Thoracic aorta (tissue), 2 donors: ENCODE data around the gene POC1A. TPM values are rescaled to one million over a fixed set of nuclear protein-coding genes. Genes with fewer than 3 reads are reported as not detected.
A peak's percentile ranks its signal among the peaks of the same experiment; 100 is the strongest.

Experiments
- ATAC-seq: fragments of 150-250 bp; one replicate; pipeline ENCODE4 v1.8.0; 2017; ENCODE audit warnings: low read depth; ENCODE audit not compliant: insufficient number of reproducible peaks, low FRiP score
- DNase-seq: peaks from one replicate; pipeline ENCODE4 v3.0.0-alpha.2; 2020; ENCODE audit warnings: low spot score
- H3K27ac ChIP-seq, 2 donors: fragments of 200-600 bp; sonication (generic); 1 replicate in 1 of 2; 2 replicates in 1 of 2; pipeline ENCODE4 v1.5.1; 2016; ENCODE audit warnings: mild to moderate bottlenecking in 2 of 2, moderate library complexity in 2 of 2
- H3K27me3 ChIP-seq: fragments of 200-600 bp; sonication (generic); replicated peaks from 2 replicates; pipeline ENCODE4 v1.6.0; 2016; ENCODE audit warnings: mild to moderate bottlenecking; ENCODE audit not compliant: insufficient read depth
- H3K36me3 ChIP-seq: fragments of 200-600 bp; sonication (generic); one replicate; pipeline ENCODE4 v1.5.1; 2016
- H3K4me1 ChIP-seq, 2 donors: fragments of 200-600 bp; sonication (generic); 1 replicate in 1 of 2; 2 replicates in 1 of 2; pipeline versions ENCODE4 v1.5.1 to v1.6.0; 2016; ENCODE audit warnings: low read depth in 2 of 2, mild to moderate bottlenecking in 1 of 2; ENCODE audit not compliant: control insufficient read depth in 1 of 2
- H3K4me3 ChIP-seq: fragments of 200-600 bp; sonication (generic); 2 replicates; pipeline ENCODE4 v1.5.1; 2016; ENCODE audit warnings: mild to moderate bottlenecking
- H3K9me3 ChIP-seq: fragments of 200-600 bp; sonication (generic); 2 replicates; pipeline ENCODE4 v1.5.1; 2016
- total RNA-seq, 2 donors: library from RNA; depleted of rRNA; stranded (reverse); fragments of >200 nt; gene quantifications; one replicate each; pipeline versions ENCODE4 v1.1.0 to v1.2.3, GENCODE V29; 2016
- TF ChIP-seq, protein P1 (sequence below): fragments of 200-600 bp; sonication (generic); IDR thresholded peaks from one replicate; pipeline ENCODE4 v1.5.1; 2019; ENCODE audit warnings: antibody characterized with exemption

The POC1A gene
- total RNA-seq, 2 donors from 2014 or later: 8.1 TPM; not detected in 1

GRCh38 chr3:52195291-52195597 lies 41.0 kb upstream of the POC1A start:
- ATAC-seq: no peak
- no peak for DNase-seq

DNA sequence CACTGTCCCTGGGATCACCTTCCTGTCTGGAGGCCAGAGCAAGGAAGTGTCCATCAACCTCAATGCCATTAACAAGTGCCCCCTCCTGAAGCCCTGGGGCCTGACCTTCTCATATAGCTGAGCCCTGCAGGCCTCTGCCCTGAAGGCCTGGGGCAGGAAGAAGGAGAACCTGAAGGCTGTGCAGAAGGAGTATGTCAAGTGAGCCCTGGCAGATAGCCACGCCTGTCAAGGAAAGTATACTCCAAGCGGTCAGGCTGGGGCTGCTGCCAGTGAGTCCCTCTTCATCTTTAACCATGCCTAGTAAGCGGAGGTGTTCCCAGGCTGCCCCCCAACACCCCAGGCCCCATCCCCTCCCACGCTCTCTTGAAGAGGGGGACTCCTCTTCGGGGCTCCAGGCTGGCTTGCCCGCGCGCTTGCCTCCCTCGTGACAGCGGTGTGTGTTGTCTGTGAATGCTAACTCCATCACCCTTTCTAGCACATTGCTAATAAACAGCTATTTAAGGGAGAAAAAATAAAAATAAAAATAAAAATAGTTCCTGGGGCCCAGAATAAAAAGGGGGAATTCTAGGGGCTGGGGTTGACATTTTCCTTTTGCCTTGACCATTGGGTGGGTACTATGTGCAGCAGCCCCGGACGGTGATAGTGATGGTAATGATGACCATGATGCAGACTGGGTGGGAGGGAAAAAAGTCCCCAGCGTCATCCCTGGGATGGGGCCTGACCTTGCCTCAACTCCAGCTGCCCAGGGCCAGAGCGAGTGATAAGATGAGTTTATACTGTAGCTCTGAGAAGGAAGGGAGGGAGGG lies 40.5 kb upstream of the POC1A start:
- DNase-seq (no peak), ATAC-seq (no peak)
- H3K27ac ChIP-seq: no peak overlapping the region
- no peaks in the 10 kb centered on the region for H3K9me3 ChIP-seq
- TF ChIP-seq, protein P1, sequence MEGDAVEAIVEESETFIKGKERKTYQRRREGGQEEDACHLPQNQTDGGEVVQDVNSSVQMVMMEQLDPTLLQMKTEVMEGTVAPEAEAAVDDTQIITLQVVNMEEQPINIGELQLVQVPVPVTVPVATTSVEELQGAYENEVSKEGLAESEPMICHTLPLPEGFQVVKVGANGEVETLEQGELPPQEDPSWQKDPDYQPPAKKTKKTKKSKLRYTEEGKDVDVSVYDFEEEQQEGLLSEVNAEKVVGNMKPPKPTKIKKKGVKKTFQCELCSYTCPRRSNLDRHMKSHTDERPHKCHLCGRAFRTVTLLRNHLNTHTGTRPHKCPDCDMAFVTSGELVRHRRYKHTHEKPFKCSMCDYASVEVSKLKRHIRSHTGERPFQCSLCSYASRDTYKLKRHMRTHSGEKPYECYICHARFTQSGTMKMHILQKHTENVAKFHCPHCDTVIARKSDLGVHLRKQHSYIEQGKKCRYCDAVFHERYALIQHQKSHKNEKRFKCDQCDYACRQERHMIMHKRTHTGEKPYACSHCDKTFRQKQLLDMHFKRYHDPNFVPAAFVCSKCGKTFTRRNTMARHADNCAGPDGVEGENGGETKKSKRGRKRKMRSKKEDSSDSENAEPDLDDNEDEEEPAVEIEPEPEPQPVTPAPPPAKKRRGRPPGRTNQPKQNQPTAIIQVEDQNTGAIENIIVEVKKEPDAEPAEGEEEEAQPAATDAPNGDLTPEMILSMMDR: no peak
- peaks cover 19 to 36% of the 10 kb centered on the region in 2 donors for H3K4me1 ChIP-seq
- no peaks in the 10 kb centered on the region for H3K27me3 ChIP-seq
- H3K36me3 ChIP-seq: no peaks in the 10 kb centered on the region
- no peak overlapping the region for H3K4me3 ChIP-seq

More at GRCh38 chr3:52195291-52195597, 41.0 kb upstream of the POC1A start:
- no peaks in the 10 kb centered on the region for H3K27me3 ChIP-seq
- H3K9me3 ChIP-seq: no peaks in the 10 kb centered on the region
- TF ChIP-seq, protein P1: no peak
- no peaks in the 10 kb centered on the region for H3K36me3 ChIP-seq
- peaks cover 20 to 36% of the 10 kb centered on the region in 2 donors for H3K4me1 ChIP-seq
- H3K4me3 ChIP-seq: no peak overlapping the region
- no peak overlapping the region for H3K27ac ChIP-seq

DNA sequence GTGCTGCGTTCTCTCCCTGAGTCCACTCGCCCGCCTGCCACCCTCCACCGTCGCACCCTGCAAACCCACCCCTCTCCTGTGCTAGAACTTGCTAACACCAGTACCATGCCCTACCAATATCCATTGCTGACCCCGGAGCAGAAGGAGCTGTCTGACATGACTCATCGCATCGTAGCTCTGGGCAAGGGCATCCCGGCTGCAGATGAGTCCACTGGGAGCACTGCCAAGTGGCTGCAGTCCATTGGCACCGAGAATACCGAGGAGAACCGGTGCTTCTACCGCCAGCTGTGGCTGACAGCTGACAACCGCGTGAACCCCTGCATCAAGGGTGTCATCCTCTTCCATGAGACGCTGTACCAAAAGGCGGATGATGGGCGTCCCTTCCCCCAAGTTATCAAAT lies 38.8 kb upstream of the POC1A start:
- Histone ChIP-seq H3K27me3 (no peaks in the 10 kb centered on the region), H3K36me3 (no peaks in the 10 kb centered on the region), H3K27ac (no peak overlapping the region), H3K4me1 (peaks cover 10 to 28% of the 10 kb centered on the region in 2 donors), H3K4me3 (no peak overlapping the region), H3K9me3 (no peaks in the 10 kb centered on the region)
- ATAC-seq (no peak), DNase-seq (no peak)
- TF ChIP-seq, protein P1: no peak

GRCh38 chr3:52191663-52192062 lies 37.4 kb upstream of the POC1A start:
- TF ChIP-seq, protein P1: no peak
- Histone ChIP-seq H3K36me3 (no peaks in the 10 kb centered on the region), H3K4me1 (peaks cover 5 to 19% of the 10 kb centered on the region in 2 donors), H3K4me3 (no peak overlapping the region), H3K27me3 (no peaks in the 10 kb centered on the region), H3K27ac (no peak overlapping the region), H3K9me3 (no peaks in the 10 kb centered on the region)
- DNase-seq (no peak), ATAC-seq (no peak)

DNA sequence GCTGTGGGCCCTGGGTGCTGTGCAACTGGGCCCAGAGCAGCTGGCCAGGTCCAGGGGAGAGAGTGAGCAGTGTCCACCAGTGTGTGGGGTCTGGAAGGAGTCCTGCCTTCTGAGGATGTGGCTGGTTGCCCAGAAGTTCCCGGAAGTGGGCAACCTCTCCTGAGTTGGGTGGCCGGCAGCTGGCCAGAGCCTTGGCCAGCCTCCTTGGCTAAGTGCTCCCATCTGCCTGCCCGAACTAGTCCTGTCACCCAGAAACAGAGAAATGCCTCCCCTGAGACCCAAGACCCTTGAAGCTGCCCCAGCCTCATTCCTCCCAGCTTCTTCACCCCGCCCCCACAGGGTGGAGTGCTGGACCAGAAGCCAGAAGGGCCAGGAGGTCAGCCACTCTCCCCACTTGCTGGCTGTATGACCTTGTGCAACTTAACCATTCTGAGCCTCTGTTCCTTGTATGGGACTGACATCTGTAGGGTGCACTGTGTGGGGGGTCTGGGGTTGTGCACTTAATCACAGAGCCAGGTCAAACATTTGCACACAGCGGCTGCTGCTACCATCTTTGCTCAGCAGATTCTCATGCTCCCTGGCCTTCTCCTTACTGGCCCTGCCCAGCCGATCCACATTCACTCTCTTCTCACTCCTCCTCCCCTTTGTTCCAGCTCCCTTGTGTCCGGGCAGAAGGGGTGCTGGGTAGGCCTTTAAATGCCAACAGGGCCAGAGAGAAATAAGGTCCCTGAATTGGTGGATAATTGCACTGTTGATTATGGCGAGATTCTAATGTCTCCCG lies 36.3 kb upstream of the POC1A start:
- no peak for DNase-seq

More for the DNA sequence above, 36.3 kb upstream of the POC1A start:
- Histone ChIP-seq H3K4me1 (peaks cover 5 to 19% of the 10 kb centered on the region in 2 donors), H3K4me3 (no peak overlapping the region), H3K9me3 (no peaks in the 10 kb centered on the region), H3K27me3 (no peaks in the 10 kb centered on the region), H3K36me3 (no peaks in the 10 kb centered on the region), H3K27ac (peak overlapping the region; percentile 29 to 37)
- TF ChIP-seq, protein P1: no peak
- ATAC-seq: peak; percentile 55
